ENCODE measurements around the gene NMS. TPM values are rescaled to one million over a fixed set of nuclear protein-coding genes. Genes with fewer than 3 reads are reported as not detected.

The NMS gene
- total RNA-seq, 1 donor from 2014 or later, result not detected

DNA sequence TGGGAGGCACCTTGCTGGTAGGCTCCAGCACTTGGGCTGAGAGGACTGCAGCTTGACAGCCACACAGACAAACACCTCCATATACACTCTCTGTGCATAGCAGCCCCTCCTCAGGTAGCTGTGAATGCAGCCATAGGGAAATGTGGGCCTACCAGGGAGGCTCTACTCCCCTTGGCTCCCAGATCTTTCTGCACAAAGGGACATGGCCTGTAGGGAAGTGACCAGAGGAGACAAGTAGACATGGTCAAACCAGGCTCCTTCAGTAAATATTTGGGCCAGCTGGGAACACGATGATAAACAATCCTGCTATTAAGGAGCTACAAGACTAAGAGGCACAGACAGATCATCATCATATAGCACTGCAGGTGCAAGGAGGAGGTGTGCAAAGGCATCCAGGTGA lies 56.6 kb downstream of the NMS start:
- DNase-seq (ENCODE audit: low spot score in 2 of 2, unreplicated experiment in 2 of 2), result no peak
- TF ChIP-seq, protein P1, sequence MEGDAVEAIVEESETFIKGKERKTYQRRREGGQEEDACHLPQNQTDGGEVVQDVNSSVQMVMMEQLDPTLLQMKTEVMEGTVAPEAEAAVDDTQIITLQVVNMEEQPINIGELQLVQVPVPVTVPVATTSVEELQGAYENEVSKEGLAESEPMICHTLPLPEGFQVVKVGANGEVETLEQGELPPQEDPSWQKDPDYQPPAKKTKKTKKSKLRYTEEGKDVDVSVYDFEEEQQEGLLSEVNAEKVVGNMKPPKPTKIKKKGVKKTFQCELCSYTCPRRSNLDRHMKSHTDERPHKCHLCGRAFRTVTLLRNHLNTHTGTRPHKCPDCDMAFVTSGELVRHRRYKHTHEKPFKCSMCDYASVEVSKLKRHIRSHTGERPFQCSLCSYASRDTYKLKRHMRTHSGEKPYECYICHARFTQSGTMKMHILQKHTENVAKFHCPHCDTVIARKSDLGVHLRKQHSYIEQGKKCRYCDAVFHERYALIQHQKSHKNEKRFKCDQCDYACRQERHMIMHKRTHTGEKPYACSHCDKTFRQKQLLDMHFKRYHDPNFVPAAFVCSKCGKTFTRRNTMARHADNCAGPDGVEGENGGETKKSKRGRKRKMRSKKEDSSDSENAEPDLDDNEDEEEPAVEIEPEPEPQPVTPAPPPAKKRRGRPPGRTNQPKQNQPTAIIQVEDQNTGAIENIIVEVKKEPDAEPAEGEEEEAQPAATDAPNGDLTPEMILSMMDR (IDR thresholded peaks at IDR 0.05; ENCODE audit: unreplicated experiment), result no peak
- no peaks in the 10 kb centered on the region for H3K4me1 Mint-ChIP-seq
- H3K27me3 Mint-ChIP-seq (ENCODE audit: low read depth), result peaks cover 3% of the 10 kb centered on the region
- no peak overlapping the region for H3K27ac Mint-ChIP-seq
- H3K9me3 Mint-ChIP-seq, result no peaks in the 10 kb centered on the region
- no peaks in the 10 kb centered on the region for H3K36me3 Mint-ChIP-seq
- no peak overlapping the region for H3K4me3 Mint-ChIP-seq

DNA sequence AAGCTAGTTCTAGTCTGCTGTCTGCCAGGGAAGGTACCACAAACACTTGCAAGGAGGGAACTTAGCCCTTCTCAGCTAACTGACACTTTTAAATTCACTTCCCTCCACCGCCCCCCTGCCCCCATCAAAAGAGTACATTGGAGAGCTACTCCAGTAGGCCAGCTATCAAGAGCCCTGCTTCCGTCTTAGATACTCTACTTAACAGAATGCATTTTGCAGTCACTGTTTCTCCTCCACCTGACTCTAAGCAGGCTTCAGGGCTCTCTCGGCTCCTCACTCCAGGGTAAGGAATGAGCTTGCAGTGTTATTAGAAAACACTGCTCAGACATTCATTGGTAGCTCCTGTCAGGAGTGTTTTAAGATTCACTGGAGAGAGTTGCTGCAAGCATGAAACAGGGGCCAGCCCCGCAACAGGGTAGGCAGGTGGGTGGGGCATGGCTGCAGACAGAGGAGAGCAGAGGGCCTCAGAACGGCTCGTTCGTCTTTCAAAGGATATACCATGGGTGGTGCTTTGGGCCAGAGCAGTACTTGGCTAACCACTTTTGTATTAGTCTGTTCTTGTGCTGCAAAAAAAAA lies 57.2 kb downstream of the NMS start:
- H3K9me3 Mint-ChIP-seq, result no peaks in the 10 kb centered on the region
- DNase-seq (ENCODE audit: low spot score in 2 of 2, unreplicated experiment in 2 of 2), result no peak
- TF ChIP-seq, protein P1 (IDR thresholded peaks at IDR 0.05; ENCODE audit: unreplicated experiment), result no peak
- peaks cover 3% of the 10 kb centered on the region for H3K27me3 Mint-ChIP-seq (ENCODE audit: low read depth)
- H3K4me3 Mint-ChIP-seq, result no peak overlapping the region
- H3K36me3 Mint-ChIP-seq, result no peaks in the 10 kb centered on the region
- no peaks in the 10 kb centered on the region for H3K4me1 Mint-ChIP-seq
- H3K27ac Mint-ChIP-seq, result no peak overlapping the region

DNA sequence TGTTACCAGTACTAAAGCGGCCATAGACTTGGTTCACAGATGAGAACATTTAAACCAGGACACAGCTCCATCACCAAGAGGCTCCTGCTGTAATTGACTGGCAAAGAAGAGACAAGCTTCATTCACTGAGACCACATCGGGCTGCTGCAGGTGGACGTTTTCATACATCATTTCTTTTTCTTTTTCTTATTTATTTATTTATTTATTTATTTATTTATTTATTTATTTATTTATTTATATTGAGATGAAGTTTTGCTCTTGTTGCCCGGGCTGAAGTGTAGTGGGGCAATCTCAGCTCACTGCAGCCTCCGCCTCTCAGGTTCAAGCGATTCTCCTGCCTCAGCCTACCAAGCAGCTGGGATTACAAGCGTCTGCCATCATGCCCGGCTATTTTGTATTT lies 58.9 kb downstream of the NMS start:
- no peak overlapping the region for H3K4me3 Mint-ChIP-seq
- TF ChIP-seq, protein P1 (IDR thresholded peaks at IDR 0.05; ENCODE audit: unreplicated experiment), result no peak
- peaks cover 2% of the 10 kb centered on the region for H3K27me3 Mint-ChIP-seq (ENCODE audit: low read depth)
- peaks cover 3% of the 10 kb centered on the region for H3K9me3 Mint-ChIP-seq
- DNase-seq (ENCODE audit: low spot score in 2 of 2, unreplicated experiment in 2 of 2), result no peak
- H3K27ac Mint-ChIP-seq, result no peak overlapping the region
- H3K36me3 Mint-ChIP-seq, result no peaks in the 10 kb centered on the region
- no peaks in the 10 kb centered on the region for H3K4me1 Mint-ChIP-seq

DNA sequence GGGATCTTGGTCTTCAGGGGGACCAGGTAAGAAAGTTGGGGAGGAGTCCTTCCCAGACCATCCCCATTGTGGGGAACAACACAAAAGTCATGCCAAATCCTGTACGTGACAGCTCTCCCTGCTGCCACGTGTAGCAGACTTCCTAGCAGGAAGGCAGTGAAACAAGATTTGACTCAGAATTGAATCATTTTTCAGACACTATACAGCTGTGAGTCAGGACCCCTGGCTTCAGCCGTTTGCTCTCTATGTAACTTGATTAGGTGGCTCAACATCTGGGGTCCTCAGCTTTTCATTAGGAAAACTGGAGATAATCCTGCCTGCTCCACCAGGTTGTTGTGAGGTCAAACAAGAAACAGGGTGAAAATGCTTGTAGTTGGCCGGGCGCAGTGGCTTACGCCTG lies 59.6 kb downstream of the NMS start:
- H3K4me3 Mint-ChIP-seq, result no peak overlapping the region
- H3K27ac Mint-ChIP-seq, result no peak overlapping the region
- peaks cover 2% of the 10 kb centered on the region for H3K27me3 Mint-ChIP-seq (ENCODE audit: low read depth)
- H3K9me3 Mint-ChIP-seq, result peaks cover 3% of the 10 kb centered on the region
- H3K4me1 Mint-ChIP-seq, result no peaks in the 10 kb centered on the region
- no peaks in the 10 kb centered on the region for H3K36me3 Mint-ChIP-seq
- TF ChIP-seq, protein P1 (IDR thresholded peaks at IDR 0.05; ENCODE audit: unreplicated experiment), result no peak
- DNase-seq (ENCODE audit: low spot score in 2 of 2, unreplicated experiment in 2 of 2), result no peak

Other genes starting within 250 kb of the NMS start
- gene LONRF2, start 148.0 kb upstream of the NMS start, total RNA-seq, result 13.4 to 14.6 TPM (median 13.7 TPM) in 3 replicates
- 25.1 to 27.8 TPM (median 25.8 TPM) in 3 replicates for gene CHST10, start 52.8 kb upstream of the NMS start, total RNA-seq
- gene PDCL3, start 92.5 kb downstream of the NMS start, total RNA-seq, result 20.6 to 24.7 TPM (median 21.7 TPM) in 3 replicates